Coronary artery (tissue), 2 donors: ENCODE measurements around the gene CABP2.

ENCODE experiments used
- DNase-seq: peaks from one replicate; pipeline ENCODE4 v3.0.0-alpha.2; 2017; ENCODE audit warnings: low spot score
- H3K27ac ChIP-seq, 2 donors: fragments of 200-600 bp; sonication (generic); one replicate each; pipeline ENCODE4 v1.5.1; 2016 to 2019
- H3K4me3 ChIP-seq: fragments of 200-600 bp; sonication (generic); 2 replicates; pipeline ENCODE4 v1.5.1; 2016; ENCODE audit warnings: mild to moderate bottlenecking, moderate library complexity
- CTCF ChIP-seq: fragments of 200-600 bp; sonication (generic); IDR thresholded peaks from one replicate; pipeline ENCODE4 v1.5.1; 2019; ENCODE audit warnings: antibody characterized with exemption

CABP2 gene

GRCh38 chr11:67524480-67524808 is 1.2 kb upstream of the CABP2 start:
- peak; percentile 54 for DNase-seq
- TF ChIP-seq CTCF: no peak
- H3K27ac ChIP-seq: no peak overlapping the region
- H3K4me3 ChIP-seq: no peak overlapping the region

GRCh38 chr11:67523556-67524479 is 572 bp upstream of the CABP2 start:
- no peak for TF ChIP-seq CTCF
- H3K27ac ChIP-seq: no peak overlapping the region
- no peak overlapping the region for H3K4me3 ChIP-seq
- DNase-seq: peak; percentile 65

GRCh38 chr11:67522338-67522737 is 908 bp downstream of the CABP2 start:
- DNase-seq: peak; percentile 63
- no peak for TF ChIP-seq CTCF
- H3K27ac ChIP-seq: no peak overlapping the region
- no peak overlapping the region for H3K4me3 ChIP-seq

- TF ChIP-seq CTCF: no peak
- Histone ChIP-seq H3K27ac (no peak overlapping the region), H3K4me3 (no peak overlapping the region)
- peak; percentile 62 for DNase-seq
These were observed 1.3 kb downstream of the CABP2 start for GRCh38 chr11:67521924-67522323.

- no peak for TF ChIP-seq CTCF
- no peak overlapping the region for H3K4me3 ChIP-seq
- no peak overlapping the region for H3K27ac ChIP-seq
- DNase-seq: no peak
These were observed 2.1 kb downstream of the CABP2 start for GRCh38 chr11:67520856-67521824.

- DNase-seq: peak; percentile 67
- no peak overlapping the region for H3K4me3 ChIP-seq
- no peak for TF ChIP-seq CTCF
- H3K27ac ChIP-seq: no peak overlapping the region
These were observed 3.5 kb downstream of the CABP2 start for GRCh38 chr11:67519726-67520125.
